Omental fat pad (tissue), 4 donors: ENCODE measurements around the gene MANEA. TPM values are rescaled to one million over a fixed set of nuclear protein-coding genes. Genes with fewer than 3 reads are reported as not detected.
"Not testable (repeated sequence)": the region's sequence is repeated elsewhere in the genome, so short reads cannot be mapped to it uniquely, and the experiment has no call there.

Source experiments
- ATAC-seq: fragments of 150-250 bp; one replicate; pipeline ENCODE4 v1.9.1; 2016; ENCODE audit warnings: mild to moderate bottlenecking, moderate library complexity; ENCODE audit not compliant: low FRiP score
- DNase-seq: peaks from one replicate; pipeline ENCODE4 v3.0.0-alpha.2; 2019; ENCODE audit warnings: low spot score
- CTCF ChIP-seq, 3 donors: fragments of 450-650 bp; IDR thresholded peaks; one replicate each; pipeline ENCODE4 v1.5.1; 2016 to 2017; ENCODE audit warnings: antibody characterized with exemption in 3 of 3, mild to moderate bottlenecking in 3 of 3, moderate library complexity in 2 of 3
- total RNA-seq, 4 donors: library from RNA; depleted of rRNA; stranded (reverse); fragments of >200 nt; gene quantifications; one replicate each; pipeline ENCODE4 v1.1.0, GENCODE V29; 2016

The MANEA gene
- total RNA-seq, 4 donors from 2014 or later: 12.5 to 23.6 (median 17.0) TPM

GRCh38 chr6:95545686-95546085 is 31.6 kb upstream of the MANEA start:
- TF ChIP-seq CTCF (IDR thresholded peaks at IDR 0.05): no peak
- no peak for DNase-seq
- ATAC-seq: no peak

- ATAC-seq (no peak), DNase-seq (no peak)
- TF ChIP-seq CTCF (IDR thresholded peaks at IDR 0.05): no peak
These were observed 31.2 kb upstream of the MANEA start for GRCh38 chr6:95546148-95546547.

- no peak for TF ChIP-seq CTCF (IDR thresholded peaks at IDR 0.05)
These were observed 30.3 kb upstream of the MANEA start for GRCh38 chr6:95547043-95547442.

GRCh38 chr6:95548188-95548786 is 29.0 kb upstream of the MANEA start:
- ATAC-seq (no peak), DNase-seq (no peak)
- TF ChIP-seq CTCF (IDR thresholded peaks at IDR 0.05): no peak

More at GRCh38 chr6:95547043-95547442, 30.3 kb upstream of the MANEA start:
- ATAC-seq (no peak), DNase-seq (no peak)

GRCh38 chr6:95551678-95552324 is 25.5 kb upstream of the MANEA start:
- DNase-seq (no peak), ATAC-seq (no peak)
- no peak for TF ChIP-seq CTCF (IDR thresholded peaks at IDR 0.05)

GRCh38 chr6:95553880-95554279 is 23.5 kb upstream of the MANEA start:
- no peak for TF ChIP-seq CTCF (IDR thresholded peaks at IDR 0.05)
- ATAC-seq: no peak
- no peak for DNase-seq

GRCh38 chr6:95560956-95561355 is 16.4 kb upstream of the MANEA start:
- not testable (repeated sequence) for DNase-seq, ATAC-seq
